HepG2 (cell line): ENCODE data around the gene TMEM238. TPM values are rescaled to one million over a fixed set of nuclear protein-coding genes. Genes with fewer than 3 reads are reported as not detected.

Experiments used
- CENPX ChIP-seq: sonication (generic); formaldehyde crosslinking; IDR thresholded peaks from 2 replicates; pipeline ENCODE4 v1.9.0; 2021; ENCODE audit warnings: mild to moderate bottlenecking, missing genetic modification reagents, moderate library complexity
- FOSL2 ChIP-seq: sonication (generic); formaldehyde crosslinking; IDR thresholded peaks from 2 replicates; pipeline ENCODE4 v1.4.0; 2020; ENCODE audit warnings: missing genetic modification reagents
- FOXK1 ChIP-seq: sonication (generic); formaldehyde crosslinking; IDR thresholded peaks from 2 replicates; pipeline ENCODE4 v1.4.0; 2020; ENCODE audit warnings: low read depth, missing genetic modification reagents, borderline replicate concordance
- GATAD2A ChIP-seq: IDR thresholded peaks from 2 replicates; pipeline ENCODE4 v1.6.1; 2016
- MBD4 ChIP-seq: IDR thresholded peaks from 2 replicates; pipeline ENCODE4 v1.6.1; 2012; ENCODE audit warnings: low read length, inconsistent platforms, borderline replicate concordance
- MTF2 ChIP-seq: sonication (generic); formaldehyde crosslinking; IDR thresholded peaks from 2 replicates; pipeline ENCODE4 v1.5.0; 2020; ENCODE audit warnings: missing genetic modification reagents, borderline replicate concordance
- PHF20 ChIP-seq: sonication (generic); formaldehyde crosslinking; IDR thresholded peaks from 2 replicates; pipeline ENCODE4 v1.5.0; 2020; ENCODE audit warnings: mild to moderate bottlenecking, missing genetic modification reagents
- SAP130 ChIP-seq: IDR thresholded peaks from 2 replicates; pipeline ENCODE4 v1.6.1; 2016; ENCODE audit warnings: low read depth
- SMAD3 ChIP-seq: sonication (generic); formaldehyde crosslinking; IDR thresholded peaks from 2 replicates; pipeline ENCODE4 v1.4.0; 2020; ENCODE audit warnings: missing genetic modification reagents
- THAP11 ChIP-seq: IDR thresholded peaks from 2 replicates; pipeline ENCODE4 v1.6.1; 2016; ENCODE audit warnings: missing biosample characterization, missing genetic modification reagents
- TMF1 ChIP-seq: sonication (generic); formaldehyde crosslinking; IDR thresholded peaks from 2 replicates; pipeline ENCODE4 v1.8.1; 2022; ENCODE audit warnings: low read depth, missing genetic modification reagents
- YEATS2 ChIP-seq: sonication (generic); formaldehyde crosslinking; IDR thresholded peaks from 2 replicates; pipeline ENCODE4 v1.4.0; 2020; ENCODE audit warnings: missing genetic modification reagents, borderline replicate concordance
- ZNF879 ChIP-seq: sonication (generic); formaldehyde crosslinking; IDR thresholded peaks from 2 replicates; pipeline ENCODE4 v1.8.1; 2023; ENCODE audit warnings: missing genetic modification reagents
- polyA plus RNA-seq, 8 experiments: library from polyadenylated mRNA; depleted of rRNA in 3 of 8; stranded (reverse) in 7 of 8; unstranded in 1 of 8; fragments of >200 nt; fragmentation: Illumina TruSeq in 4 of 8; extraction: Trizol in 4 of 8; gene quantifications; 2 replicates each; pipeline versions ENCODE4 v1.2.1 to v1.2.3, GENCODE V29; 2011 to 2016; ENCODE audit warnings: low read depth in 4 of 8, missing spikeins in 1 of 8, mixed read lengths in 1 of 8; ENCODE audit not compliant: insufficient read depth in 1 of 8
- total RNA-seq, 5 experiments: library from RNA; depleted of rRNA; stranded (reverse); fragments of >200 nt; fragmentation: Illumina TruSeq; extraction: Trizol; gene quantifications; 2 replicates each; pipeline ENCODE4 v1.2.3, GENCODE V29; 2016; ENCODE audit warnings: low read depth in 1 of 5
- TF ChIP-seq, protein P1 (sequence below): fragments of 450-650 bp; IDR thresholded peaks from 2 replicates; pipeline ENCODE4 v1.6.1; 2017; ENCODE audit warnings: mild to moderate bottlenecking
- TF ChIP-seq, protein P2 (sequence below): sonication (generic); formaldehyde crosslinking; IDR thresholded peaks from 2 replicates; pipeline ENCODE4 v1.4.0; 2020; ENCODE audit warnings: missing genetic modification reagents
- TF ChIP-seq, protein P3 (sequence below): sonication (generic); formaldehyde crosslinking; IDR thresholded peaks from 2 replicates; pipeline ENCODE4 v1.5.1; 2020; ENCODE audit warnings: missing genetic modification reagents, mild to moderate bottlenecking, borderline replicate concordance
- TF ChIP-seq, protein P4 (sequence below): IDR thresholded peaks from 2 replicates; pipeline ENCODE4 v1.6.1; 2016; ENCODE audit warnings: missing compliant biosample characterization, missing genetic modification reagents, borderline replicate concordance
- TF ChIP-seq, protein P5 (sequence below): sonication (generic); formaldehyde crosslinking; IDR thresholded peaks from 2 replicates; pipeline ENCODE4 v1.4.0; 2020; ENCODE audit warnings: low read depth, mild to moderate bottlenecking, missing genetic modification reagents

The TMEM238 gene
- total and polyA plus RNA-seq, 2 of the 13 experiments (the other 11 are each of a cell fraction or from before 2014, with no cell fraction given) = not detected

DNA sequence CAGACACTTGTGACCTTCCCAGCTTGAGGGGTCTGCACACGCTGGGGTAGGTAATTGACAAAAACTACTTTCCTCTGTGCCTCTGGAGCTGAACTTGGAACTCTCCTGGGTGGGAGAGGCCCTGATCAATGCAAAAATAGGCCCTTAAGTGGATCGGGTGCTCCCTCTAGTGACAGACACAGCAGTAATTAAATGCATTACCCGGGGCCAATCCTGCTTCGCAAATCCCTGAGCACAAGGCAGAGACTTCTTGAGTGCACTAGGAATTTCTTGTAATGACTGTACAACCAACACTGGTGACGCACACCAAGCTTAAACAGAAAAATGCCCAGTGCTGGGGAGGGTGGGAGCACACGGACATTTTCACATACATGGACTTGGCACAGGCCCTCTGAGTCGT, 34.1 kb upstream of the TMEM238 start (continued):
- TF ChIP-seq, protein P1, sequence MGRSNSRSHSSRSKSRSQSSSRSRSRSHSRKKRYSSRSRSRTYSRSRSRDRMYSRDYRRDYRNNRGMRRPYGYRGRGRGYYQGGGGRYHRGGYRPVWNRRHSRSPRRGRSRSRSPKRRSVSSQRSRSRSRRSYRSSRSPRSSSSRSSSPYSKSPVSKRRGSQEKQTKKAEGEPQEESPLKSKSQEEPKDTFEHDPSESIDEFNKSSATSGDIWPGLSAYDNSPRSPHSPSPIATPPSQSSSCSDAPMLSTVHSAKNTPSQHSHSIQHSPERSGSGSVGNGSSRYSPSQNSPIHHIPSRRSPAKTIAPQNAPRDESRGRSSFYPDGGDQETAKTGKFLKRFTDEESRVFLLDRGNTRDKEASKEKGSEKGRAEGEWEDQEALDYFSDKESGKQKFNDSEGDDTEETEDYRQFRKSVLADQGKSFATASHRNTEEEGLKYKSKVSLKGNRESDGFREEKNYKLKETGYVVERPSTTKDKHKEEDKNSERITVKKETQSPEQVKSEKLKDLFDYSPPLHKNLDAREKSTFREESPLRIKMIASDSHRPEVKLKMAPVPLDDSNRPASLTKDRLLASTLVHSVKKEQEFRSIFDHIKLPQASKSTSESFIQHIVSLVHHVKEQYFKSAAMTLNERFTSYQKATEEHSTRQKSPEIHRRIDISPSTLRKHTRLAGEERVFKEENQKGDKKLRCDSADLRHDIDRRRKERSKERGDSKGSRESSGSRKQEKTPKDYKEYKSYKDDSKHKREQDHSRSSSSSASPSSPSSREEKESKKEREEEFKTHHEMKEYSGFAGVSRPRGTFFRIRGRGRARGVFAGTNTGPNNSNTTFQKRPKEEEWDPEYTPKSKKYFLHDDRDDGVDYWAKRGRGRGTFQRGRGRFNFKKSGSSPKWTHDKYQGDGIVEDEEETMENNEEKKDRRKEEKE = no peak
- TF ChIP-seq THAP11 (0 out of 2 replicates have a peak, but pooled peaks have one; percentile 17), GATAD2A (peak; percentile 28; the same call in 1 of the 2 replicates), TMF1 (no peak), YEATS2 (CRISPR knock-in tag) (0 out of 2 replicates have a peak, but pooled peaks have one; percentile 11), SMAD3 (CRISPR knock-in tag) (0 out of 2 replicates have a peak, but pooled peaks have one; percentile 52), MBD4 (no peak), MTF2 (CRISPR knock-in tag) (no peak), ZNF879 (CRISPR knock-in tag) (no peak), CENPX (CRISPR knock-in tag) (no peak), PHF20 (CRISPR knock-in tag) (no peak), FOSL2 (CRISPR knock-in tag) (peak; percentile 25; the same call in 1 of the 2 replicates), FOXK1 (CRISPR knock-in tag) (no peak), SAP130 (CRISPR knock-in tag) (peak; percentile 39)
- TF ChIP-seq, protein P2, sequence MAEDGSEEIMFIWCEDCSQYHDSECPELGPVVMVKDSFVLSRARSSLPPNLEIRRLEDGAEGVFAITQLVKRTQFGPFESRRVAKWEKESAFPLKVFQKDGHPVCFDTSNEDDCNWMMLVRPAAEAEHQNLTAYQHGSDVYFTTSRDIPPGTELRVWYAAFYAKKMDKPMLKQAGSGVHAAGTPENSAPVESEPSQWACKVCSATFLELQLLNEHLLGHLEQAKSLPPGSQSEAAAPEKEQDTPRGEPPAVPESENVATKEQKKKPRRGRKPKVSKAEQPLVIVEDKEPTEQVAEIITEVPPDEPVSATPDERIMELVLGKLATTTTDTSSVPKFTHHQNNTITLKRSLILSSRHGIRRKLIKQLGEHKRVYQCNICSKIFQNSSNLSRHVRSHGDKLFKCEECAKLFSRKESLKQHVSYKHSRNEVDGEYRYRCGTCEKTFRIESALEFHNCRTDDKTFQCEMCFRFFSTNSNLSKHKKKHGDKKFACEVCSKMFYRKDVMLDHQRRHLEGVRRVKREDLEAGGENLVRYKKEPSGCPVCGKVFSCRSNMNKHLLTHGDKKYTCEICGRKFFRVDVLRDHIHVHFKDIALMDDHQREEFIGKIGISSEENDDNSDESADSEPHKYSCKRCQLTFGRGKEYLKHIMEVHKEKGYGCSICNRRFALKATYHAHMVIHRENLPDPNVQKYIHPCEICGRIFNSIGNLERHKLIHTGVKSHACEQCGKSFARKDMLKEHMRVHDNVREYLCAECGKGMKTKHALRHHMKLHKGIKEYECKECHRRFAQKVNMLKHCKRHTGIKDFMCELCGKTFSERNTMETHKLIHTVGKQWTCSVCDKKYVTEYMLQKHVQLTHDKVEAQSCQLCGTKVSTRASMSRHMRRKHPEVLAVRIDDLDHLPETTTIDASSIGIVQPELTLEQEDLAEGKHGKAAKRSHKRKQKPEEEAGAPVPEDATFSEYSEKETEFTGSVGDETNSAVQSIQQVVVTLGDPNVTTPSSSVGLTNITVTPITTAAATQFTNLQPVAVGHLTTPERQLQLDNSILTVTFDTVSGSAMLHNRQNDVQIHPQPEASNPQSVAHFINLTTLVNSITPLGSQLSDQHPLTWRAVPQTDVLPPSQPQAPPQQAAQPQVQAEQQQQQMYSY (CRISPR knock-in tag) = no peak
- TF ChIP-seq, protein P3, sequence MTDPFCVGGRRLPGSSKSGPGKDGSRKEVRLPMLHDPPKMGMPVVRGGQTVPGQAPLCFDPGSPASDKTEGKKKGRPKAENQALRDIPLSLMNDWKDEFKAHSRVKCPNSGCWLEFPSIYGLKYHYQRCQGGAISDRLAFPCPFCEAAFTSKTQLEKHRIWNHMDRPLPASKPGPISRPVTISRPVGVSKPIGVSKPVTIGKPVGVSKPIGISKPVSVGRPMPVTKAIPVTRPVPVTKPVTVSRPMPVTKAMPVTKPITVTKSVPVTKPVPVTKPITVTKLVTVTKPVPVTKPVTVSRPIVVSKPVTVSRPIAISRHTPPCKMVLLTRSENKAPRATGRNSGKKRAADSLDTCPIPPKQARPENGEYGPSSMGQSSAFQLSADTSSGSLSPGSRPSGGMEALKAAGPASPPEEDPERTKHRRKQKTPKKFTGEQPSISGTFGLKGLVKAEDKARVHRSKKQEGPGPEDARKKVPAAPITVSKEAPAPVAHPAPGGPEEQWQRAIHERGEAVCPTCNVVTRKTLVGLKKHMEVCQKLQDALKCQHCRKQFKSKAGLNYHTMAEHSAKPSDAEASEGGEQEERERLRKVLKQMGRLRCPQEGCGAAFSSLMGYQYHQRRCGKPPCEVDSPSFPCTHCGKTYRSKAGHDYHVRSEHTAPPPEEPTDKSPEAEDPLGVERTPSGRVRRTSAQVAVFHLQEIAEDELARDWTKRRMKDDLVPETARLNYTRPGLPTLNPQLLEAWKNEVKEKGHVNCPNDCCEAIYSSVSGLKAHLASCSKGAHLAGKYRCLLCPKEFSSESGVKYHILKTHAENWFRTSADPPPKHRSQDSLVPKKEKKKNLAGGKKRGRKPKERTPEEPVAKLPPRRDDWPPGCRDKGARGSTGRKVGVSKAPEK (CRISPR knock-in tag) = no peak
- TF ChIP-seq, protein P4, sequence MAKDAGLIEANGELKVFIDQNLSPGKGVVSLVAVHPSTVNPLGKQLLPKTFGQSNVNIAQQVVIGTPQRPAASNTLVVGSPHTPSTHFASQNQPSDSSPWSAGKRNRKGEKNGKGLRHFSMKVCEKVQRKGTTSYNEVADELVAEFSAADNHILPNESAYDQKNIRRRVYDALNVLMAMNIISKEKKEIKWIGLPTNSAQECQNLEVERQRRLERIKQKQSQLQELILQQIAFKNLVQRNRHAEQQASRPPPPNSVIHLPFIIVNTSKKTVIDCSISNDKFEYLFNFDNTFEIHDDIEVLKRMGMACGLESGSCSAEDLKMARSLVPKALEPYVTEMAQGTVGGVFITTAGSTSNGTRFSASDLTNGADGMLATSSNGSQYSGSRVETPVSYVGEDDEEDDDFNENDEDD (CRISPR knock-in tag) = no peak
- TF ChIP-seq, protein P5, sequence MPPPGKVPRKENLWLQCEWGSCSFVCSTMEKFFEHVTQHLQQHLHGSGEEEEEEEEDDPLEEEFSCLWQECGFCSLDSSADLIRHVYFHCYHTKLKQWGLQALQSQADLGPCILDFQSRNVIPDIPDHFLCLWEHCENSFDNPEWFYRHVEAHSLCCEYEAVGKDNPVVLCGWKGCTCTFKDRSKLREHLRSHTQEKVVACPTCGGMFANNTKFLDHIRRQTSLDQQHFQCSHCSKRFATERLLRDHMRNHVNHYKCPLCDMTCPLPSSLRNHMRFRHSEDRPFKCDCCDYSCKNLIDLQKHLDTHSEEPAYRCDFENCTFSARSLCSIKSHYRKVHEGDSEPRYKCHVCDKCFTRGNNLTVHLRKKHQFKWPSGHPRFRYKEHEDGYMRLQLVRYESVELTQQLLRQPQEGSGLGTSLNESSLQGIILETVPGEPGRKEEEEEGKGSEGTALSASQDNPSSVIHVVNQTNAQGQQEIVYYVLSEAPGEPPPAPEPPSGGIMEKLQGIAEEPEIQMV (CRISPR knock-in tag) = no peak
